CD4-positive, alpha-beta T cell treated with Interleukin-6 at 100 ng/mL for 8 hours (primary cell): ENCODE data around the gene HAUS8.

Experiments
- DNase-seq: peaks from one replicate; pipeline ENCODE4 v3.0.0-alpha.2; 2020; ENCODE audit warnings: mixed read lengths, low spot score

Gene HAUS8

GRCh38 chr19:17075864-17076542 lies 751 bp upstream of the HAUS8 start:
- DNase-seq: peak; percentile 27

GRCh38 chr19:17074634-17075034 lies 618 bp downstream of the HAUS8 start:
- DNase-seq: no peak

- no peak for DNase-seq
Measured at GRCh38 chr19:17073869-17074633, 1.2 kb downstream of the HAUS8 start.

- DNase-seq: no peak
Measured at GRCh38 chr19:17070912-17071311, 4.3 kb downstream of the HAUS8 start.

- DNase-seq: no peak
Measured at GRCh38 chr19:17070421-17070820, 4.8 kb downstream of the HAUS8 start.

- no peak for DNase-seq
Measured at GRCh38 chr19:17069193-17069592, 6.1 kb downstream of the HAUS8 start.

GRCh38 chr19:17063428-17063827 lies 11.8 kb downstream of the HAUS8 start:
- no peak for DNase-seq

GRCh38 chr19:17061691-17062090 lies 13.6 kb downstream of the HAUS8 start:
- DNase-seq: no peak

GRCh38 chr19:17061205-17061604 lies 14.0 kb downstream of the HAUS8 start:
- no peak for DNase-seq

GRCh38 chr19:17060802-17061201 lies 14.4 kb downstream of the HAUS8 start:
- DNase-seq: no peak

- DNase-seq: no peak
Measured at GRCh38 chr19:17058236-17058635, 17.0 kb downstream of the HAUS8 start.

GRCh38 chr19:17055636-17056035 lies 19.6 kb downstream of the HAUS8 start:
- DNase-seq: no peak

- DNase-seq: no peak
Measured at GRCh38 chr19:17054746-17055145, 20.5 kb downstream of the HAUS8 start.

GRCh38 chr19:17052439-17052838 lies 22.8 kb downstream of the HAUS8 start:
- DNase-seq: no peak

GRCh38 chr19:17049711-17050280 lies 25.5 kb downstream of the HAUS8 start:
- DNase-seq: no peak

- no peak for DNase-seq
Measured at GRCh38 chr19:17048885-17049453, 26.3 kb downstream of the HAUS8 start.

GRCh38 chr19:17045907-17046502 lies 29.2 kb downstream of the HAUS8 start:
- no peak for DNase-seq

GRCh38 chr19:17043744-17044143 lies 31.5 kb downstream of the HAUS8 start:
- no peak for DNase-seq

- DNase-seq: no peak
Measured at GRCh38 chr19:17041976-17042375, 33.3 kb downstream of the HAUS8 start.

GRCh38 chr19:17037966-17038500 lies 37.2 kb downstream of the HAUS8 start:
- DNase-seq: no peak

- DNase-seq: no peak
Measured at GRCh38 chr19:17037184-17037583, 38.1 kb downstream of the HAUS8 start.

GRCh38 chr19:17036640-17037039 lies 38.6 kb downstream of the HAUS8 start:
- no peak for DNase-seq
